Measurements from ENCODE around the gene TRPM3.

Gene TRPM3

DNA sequence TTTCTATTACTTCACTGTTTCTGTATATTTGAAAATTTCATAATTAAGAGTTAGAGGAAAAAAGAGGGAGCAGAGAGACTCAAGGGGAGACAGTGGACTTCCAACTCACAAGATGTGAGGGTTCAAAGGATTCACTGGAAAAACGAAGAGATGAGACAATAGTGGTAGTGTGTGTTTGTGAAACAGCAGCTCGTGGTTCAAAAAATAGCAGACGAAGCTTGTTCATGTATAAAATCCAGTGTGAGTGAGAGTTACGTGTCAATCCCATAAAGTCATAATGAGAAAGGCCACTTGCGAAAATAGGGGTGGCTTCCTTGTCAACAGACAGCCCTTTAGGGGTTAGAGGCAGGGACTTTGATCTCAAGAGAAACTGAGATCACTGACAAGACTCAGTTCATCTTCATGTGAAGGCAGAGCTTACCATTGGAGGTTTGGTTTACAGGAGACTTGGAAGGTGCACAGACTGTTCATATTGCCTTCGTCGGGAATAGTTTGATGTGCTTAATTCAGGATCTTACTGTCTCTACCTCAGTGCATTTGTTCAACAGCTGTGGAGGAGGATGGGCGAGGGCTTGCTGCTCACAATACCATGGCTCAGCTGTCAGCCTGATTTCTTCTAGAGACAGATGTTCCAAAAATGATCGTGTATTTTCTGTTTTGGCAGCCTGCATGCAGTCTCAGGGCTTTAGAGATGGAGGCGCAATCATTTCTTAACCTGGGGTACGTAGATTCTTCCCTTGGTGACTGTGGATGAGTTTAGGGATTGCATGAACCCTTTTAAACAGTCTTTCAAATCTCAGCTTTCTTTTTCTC is 601.3 kb downstream of the TRPM3 start:
- DNase-seq (ENCODE audit: low read depth) = no peak

DNA sequence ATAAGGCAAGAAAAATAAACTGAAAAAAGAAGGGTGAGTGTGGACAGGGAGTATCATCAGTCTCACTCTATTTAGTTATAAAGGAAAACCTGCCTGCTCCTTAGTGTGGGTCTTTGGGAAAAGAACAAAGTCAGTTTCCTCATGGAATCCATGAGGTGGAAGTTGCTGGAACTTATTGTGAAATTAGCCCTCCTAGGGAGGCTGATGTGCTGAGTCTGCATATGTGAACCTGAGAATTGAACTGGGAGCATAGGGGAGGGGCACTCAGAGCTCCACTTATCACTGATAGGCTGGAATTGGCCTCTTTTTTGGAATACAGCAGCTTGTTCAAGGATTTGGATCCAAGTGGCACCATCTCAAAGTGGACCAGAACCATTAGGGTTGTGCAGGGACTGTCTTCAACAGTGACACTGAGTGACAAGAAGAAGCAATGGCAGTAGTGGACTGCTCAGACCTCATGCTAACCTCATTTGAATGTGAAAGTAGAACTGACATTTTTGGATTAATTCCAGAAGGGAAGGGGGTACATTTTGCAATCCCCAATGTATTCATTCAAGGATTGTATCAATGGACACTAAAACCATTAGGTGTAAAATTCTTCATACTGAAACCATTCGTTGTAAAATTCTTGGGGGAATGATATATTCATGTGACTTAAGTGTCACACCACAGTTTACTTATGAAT is 603.4 kb downstream of the TRPM3 start:
- no peak for DNase-seq (ENCODE audit: low read depth)

DNA sequence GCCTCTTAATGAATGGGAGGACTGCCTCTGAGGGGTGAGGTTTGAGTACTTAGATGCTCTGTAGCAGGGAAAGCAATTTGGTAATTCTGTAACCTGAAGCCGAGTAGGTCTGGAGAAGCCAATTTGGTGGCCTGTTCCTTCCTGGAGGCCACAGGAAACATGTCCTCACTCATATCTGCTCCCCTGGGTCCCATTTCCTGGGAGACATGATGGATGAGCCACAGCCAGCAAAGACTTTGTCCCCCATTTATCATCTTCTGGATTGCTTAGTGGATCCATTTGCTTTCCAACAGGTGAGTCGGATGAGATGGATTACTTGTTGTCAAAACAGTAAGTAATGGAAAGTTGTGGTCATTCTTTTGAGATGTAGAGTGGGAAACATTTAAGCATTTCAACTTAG is 607.1 kb downstream of the TRPM3 start:
- no peak for DNase-seq (ENCODE audit: low read depth)

DNA sequence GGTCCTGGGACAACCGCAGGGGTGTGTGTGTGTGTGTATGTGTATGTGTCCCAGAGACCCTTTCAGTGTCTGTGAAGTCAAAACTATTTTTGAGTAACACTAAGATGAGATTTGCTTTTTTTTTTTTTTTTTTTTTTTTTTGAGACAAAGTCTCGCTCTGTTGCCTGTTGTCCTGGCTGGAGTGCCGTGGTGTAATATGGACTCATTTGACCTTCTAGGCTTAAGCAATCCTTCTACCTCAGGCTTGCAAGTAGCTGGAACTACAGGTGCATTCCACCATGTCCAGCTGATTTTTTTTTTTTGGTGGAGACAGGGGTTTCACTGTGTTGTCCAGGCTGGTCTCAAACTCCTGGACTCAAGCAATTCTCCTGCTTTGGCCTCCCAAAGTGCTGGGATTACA is 609.6 kb downstream of the TRPM3 start:
- DNase-seq (ENCODE audit: low read depth) = no peak

DNA sequence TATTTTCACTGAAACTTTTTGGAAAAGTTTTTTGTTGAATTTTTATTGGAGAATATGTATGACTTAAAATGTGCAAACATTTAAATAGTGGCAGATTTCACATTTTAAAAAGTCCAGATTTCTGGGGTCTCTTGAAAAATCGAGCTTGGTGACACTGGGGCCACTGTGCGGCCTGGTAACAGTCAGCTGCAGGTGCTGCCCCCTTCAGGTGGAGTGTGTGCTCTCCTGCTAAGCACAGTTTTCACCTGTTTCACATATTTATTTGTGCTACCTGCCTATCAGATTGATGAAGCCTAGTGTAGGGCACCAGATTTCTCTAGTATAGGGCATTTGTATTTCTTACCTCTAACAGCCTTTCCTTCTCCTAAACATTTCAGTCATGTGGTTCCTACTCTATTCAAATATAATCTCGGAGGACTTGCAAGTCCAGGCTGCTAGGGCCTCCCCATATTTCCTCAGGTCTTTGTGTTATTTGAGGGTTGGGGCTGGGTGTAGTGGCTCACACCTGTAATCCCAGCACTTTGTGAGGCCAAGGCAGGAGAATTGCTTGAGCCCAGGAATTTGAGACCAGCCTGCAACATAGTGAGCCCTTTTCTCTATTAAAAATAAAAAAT is 611.2 kb downstream of the TRPM3 start:
- no peak for DNase-seq (ENCODE audit: low read depth)

DNA sequence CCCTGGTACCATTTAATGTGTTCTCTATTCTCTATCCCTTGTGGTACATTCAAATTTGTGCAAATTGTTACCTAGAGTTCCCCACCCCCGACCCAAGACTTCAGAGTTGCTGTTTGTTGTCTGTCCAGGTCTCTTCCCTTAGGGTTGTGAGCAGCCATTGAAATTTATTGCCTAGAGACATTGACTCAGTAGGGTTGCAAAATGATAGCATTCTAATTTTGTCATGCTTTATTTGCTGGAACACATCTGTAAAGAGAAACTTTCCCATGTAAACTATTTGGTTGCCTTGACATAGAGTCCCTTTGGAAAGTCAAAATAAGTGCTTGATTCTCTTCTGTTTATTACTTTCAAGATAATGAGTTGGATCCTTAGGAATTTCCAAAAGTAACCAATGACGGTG is 615.3 kb downstream of the TRPM3 start:
- peak; percentile 44 for DNase-seq (ENCODE audit: low read depth)

DNA sequence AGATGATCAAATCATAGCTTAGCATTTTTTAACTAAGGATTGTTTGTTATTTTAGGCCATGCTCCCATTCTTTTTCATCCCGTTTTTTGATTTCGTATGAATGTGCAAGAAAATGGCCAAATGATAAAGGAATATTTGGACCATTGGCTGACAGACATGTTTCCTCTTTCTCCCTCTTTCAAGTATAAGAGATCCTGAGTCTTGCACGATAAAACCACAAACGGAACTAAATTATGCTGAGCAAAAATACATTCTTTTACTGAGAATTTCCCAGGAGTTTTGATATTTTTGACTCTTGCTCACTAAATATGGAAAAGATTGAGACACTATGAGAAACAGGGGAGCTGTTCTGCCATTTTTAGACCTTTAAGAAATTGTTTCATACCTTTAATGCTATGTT is 616.6 kb downstream of the TRPM3 start:
- no peak for DNase-seq (ENCODE audit: low read depth)

DNA sequence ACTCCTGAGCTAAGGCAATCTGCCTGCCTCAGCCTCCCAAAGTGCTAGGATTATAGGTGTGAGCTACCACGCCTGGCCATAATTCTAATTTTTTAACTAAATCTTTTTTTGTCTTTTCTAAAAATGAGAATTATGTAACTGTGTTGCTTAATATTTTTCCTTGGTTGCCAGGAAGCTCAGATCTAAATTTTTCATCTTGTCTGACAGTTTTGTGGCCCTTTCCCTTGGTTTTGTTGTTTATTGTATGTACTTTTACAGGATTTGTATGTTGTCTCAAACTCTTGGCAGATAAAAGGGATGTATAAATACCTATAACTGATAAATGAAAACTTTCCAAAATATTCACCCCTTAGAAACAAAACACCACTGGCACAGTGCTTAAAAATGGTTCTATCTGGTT is 618.7 kb downstream of the TRPM3 start:
- no peak for DNase-seq (ENCODE audit: low read depth)

DNA sequence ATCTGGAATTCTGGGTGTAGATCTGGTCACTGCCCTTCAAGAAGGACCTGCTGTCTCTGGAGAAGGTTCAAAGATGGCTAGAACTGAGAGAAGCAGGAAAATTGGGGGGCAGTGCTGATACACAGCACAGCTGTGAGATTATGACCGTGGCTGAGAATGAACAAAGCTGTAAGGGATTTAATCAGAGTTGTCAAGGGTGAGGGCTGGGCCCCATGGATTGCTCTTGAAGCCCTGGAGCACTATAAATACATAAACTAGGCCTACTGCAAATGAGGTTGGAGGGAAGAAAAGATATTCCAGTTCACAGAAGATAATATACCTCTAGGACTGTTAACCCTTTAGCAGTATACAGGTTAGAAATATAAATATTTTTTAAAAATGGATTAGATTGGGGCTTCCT is 620.6 kb downstream of the TRPM3 start:
- no peak for DNase-seq (ENCODE audit: low read depth)

DNA sequence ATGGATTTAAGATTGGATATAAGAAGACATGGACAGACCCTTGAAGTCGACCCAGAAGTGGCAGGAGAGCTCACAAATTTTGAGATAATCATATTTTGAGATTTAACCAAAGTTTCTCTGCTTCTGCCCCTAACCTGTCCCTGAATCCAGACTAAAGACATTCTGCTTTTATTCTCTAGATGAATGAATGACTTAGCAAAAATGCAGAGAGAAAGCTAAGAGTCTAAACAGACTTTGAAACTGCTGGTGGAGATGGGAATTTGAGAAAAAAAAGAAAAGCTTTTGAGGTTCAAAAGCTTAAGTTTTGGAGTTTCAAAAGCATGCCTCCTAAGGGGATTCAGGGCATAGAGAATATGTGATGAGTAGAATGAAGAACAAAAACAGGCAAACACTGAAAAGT is 621.8 kb downstream of the TRPM3 start:
- no peak for DNase-seq (ENCODE audit: low read depth)

DNA sequence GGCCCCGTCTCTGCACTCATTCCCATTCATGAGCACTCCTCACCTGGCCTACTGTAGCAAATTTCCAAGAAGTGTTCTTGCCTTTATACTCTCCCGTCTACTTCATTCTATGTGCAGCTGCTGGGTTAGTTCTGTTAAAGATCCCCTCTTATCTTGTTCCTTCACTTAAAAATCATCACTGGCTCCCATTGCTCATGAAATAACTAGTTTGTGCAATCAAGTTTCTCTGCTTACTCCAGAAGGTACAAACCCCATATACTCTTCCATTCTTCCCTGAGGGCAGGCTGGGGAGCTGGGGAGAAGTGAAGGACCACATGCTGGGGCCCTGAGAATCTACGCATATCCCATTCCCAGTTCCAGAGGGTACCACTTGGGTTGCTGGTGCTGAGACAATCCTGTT is 622.6 kb downstream of the TRPM3 start:
- DNase-seq (ENCODE audit: low read depth) = no peak

DNA sequence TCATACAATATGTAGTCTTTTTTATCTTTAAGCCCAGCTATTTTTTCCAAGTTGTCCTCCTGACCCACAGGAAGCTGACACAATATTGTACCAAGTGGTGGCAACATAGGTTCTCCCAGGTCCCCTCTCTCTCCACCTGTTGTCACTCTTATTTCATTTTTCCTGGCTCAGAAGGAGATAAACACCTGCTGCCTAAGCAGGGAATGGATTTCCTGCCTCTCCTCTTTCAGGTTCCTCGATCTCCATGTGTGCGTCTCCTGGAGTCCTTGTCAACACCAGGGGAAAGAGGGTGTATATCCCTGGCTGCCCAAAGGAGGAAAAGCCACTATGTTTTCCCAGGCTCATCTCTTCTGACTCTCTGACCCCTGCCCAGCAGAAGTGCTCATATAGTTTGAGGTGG is 625.2 kb downstream of the TRPM3 start:
- DNase-seq (ENCODE audit: low read depth) = no peak

DNA sequence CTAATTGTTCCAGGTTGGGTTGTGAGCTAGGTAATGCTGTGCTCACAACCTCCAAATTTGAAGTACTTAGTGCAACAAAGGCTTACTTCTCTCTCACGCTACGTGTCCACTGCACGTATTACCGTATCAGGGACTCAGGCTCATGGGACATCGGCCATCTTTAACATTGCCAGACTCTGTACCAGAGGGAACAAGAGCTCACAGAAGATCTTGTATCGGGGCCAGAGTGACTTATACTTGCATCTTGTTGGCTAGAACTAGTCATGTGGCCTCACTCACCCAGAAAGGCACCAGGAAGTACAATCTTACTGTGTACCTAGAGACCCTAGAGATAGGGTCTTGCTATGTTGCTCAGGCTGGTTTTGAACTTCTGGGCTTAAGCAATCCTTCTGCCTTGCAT is 625.9 kb downstream of the TRPM3 start:
- DNase-seq (ENCODE audit: low read depth) = no peak

DNA sequence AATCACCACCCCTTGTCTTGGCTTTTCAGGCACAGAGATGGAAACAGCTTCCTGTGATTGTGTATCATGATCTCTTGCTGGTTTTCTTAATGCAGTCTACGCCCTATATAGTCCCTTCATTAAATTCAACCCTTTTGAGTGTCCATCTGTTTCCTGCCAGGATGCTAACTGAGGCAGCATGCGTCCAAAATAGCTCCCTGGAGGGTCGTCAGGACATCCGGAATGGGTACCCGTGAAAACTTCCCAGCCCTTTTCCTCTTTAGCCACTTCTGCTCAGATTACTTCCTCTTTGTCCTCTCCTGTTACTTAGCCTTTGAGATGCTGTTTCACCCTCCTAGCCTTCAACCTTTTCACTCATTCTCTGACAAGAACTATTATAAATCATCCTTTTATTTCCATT is 627.2 kb downstream of the TRPM3 start:
- no peak for DNase-seq (ENCODE audit: low read depth)

DNA sequence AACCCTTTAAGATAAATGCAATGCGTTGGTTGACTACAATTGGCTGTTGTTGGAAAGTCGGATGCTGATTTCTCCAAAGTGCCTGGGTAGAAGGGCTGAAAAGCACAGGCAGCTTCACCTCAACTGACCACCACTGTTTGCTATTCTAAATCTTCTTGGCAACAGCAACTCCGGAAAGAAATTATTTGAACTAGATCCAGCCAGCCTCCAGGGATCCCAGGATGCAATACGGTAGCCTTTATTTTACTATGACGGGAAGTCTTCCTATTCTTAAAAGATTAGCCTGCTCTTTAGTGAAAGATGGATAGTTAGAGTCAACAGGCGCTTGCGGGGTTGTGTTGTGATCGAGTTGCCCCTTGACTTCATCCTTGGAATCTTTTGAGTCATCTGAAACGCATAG is 628.4 kb downstream of the TRPM3 start:
- no peak for DNase-seq (ENCODE audit: low read depth)

DNA sequence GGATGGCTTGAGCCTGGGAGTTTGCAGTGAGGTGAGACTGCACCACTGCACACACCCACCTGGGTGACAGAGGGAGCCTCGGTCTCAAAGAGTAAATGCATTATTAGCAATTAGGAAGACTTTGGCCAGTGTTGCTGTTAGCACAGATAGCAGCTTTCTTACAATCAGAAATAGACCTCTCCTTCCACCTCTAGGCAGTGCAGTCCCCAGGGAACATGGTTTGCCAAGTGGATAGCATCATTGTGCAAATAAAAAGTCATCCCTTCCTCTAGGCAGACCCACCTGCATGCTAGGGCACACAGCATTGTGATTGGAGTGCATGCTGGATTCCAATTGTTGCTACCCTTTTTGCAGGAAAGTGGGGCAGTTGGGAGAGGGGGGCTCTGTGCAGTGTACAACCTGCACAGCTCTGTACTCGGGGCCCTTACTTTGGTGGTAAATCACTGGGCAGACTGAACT is 629.1 kb downstream of the TRPM3 start:
- DNase-seq (ENCODE audit: low read depth) = no peak

DNA sequence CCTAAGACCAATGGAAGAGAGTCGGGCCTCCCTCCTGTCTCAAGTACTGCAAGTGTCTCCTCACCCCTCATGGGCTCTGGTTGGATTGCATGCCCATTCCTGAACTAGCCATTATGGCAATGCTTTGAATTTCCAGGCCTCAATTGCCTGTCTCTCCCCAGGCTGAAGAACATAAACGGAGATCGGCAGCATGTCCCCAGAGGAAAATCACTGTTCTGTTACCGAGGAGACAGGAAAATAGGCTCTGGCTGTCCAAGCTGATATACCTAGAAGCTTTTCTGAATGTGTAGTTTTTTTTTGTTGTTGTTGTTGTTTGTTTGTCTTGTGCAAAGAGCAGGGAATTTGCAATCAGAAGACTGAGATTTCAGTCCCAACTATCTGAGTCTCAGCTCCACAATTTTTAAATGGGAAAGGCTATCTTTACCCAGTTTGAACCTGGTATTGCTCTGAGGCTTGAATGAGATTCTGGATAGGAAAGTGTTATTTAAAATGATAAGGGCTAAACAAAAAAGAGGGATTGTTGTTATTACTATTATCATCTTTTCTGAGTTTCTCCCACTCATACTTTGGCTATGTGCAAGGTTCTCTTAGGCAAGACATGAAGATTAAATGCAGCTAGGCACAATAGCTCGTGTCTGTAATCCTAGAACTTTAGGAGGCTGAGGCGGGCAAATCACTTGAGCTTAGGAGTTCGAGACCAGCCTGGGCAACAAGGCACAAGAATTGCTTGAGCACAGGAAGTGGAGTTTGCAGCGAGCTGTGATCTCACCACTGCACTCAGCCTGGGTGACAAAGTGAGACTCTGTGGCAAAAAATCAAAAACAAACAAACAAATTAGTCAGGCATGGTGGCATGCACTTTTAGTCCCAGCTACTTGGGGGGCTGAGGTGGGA is 629.7 kb downstream of the TRPM3 start:
- DNase-seq (ENCODE audit: low read depth) = no peak

DNA sequence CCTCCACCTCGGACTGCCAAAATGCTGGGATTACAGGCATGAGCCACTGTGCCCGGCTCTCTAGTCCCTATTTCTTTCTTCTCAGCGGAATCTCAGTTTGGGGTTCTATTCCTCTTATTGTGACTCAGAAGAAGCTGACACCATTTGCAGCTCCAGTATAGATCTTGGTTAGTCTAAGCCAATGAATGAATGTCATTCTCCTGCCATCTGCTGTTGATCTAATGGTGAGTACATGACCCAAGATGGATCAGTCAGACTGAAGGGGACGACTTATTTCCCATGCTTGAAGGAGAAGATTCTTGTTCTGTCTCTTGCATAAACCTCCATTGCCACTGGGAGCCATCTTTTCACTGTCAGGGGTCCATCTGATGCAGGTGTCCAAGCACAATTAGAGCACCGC is 630.9 kb downstream of the TRPM3 start:
- no peak for DNase-seq (ENCODE audit: low read depth)

DNA sequence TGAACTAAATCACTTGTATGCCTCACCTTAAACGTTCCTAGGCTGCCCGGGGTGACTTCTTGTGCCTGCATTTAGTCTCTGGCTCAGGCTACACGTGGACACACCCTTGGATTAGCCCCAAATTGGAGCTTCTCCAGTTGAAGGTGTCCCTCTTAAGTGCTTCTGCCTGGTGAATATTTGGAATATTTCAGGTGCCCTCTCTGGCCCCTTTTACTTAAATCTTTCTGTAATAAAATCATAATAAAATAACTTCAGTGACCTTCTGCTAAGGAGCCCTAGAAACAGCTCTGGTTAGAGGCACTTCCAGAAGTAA is 632.7 kb downstream of the TRPM3 start:
- DNase-seq (ENCODE audit: low read depth) = no peak

DNA sequence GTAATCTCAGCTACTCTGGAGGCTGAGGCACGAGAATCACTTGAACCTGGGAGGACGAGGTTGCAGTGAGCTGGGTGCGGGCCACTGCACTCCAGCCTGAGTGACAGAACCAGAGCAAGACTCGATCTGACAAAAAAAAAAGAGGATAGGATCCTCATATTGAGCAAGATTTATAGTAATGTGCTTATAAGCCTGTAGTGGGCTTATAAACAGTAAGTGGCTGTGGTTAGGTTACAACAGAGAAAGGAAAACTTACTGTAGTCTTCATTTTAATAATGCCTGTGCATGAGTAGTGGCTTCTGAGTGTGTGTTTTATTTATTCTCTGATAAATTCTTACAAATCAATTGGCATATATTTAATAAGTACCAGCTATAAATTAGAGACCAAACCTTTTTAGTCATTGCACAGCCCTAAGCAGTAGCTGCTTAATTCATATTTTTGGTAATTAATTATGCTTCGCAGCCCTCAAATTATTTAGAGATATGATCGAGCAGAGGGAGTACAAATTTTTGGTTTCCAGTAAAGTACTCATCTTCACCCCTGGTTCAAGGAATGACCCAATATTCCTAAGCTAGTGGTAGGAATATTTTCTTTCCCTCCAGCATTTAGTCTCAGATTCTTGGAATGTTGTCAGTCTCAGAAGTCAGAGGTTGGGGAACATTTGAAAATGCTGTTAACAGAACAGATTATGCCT is 633.2 kb downstream of the TRPM3 start:
- DNase-seq (ENCODE audit: low read depth) = no peak

DNA sequence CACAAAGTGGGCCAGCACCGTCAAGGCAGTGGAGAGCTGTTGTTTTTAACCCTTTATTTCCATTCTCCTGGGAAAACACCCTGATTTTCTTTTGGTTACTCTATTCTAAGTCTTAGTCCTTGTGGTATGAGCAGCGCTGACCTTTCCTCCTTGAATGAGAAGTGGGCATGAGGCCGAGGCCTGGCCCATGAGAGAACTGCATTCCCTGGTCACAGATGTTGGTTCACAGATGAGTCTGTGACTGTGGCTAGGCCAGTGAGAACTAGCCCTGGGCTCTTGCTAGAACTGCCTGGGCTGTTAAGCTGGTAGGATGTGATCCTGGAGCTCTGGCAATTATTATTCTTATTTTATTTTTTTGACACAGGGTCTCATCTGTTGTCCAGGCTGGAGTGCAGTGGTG is 635.3 kb downstream of the TRPM3 start:
- no peak for DNase-seq (ENCODE audit: low read depth)

Measured in GM04503 (cell line).